Right atrium auricular region (tissue), 2 donors: ENCODE results near the gene MYH11. TPM values are rescaled to one million over a fixed set of nuclear protein-coding genes. Genes with fewer than 3 reads are reported as not detected.
"Not testable (repeated sequence)": the region's sequence is repeated elsewhere in the genome, so short reads cannot be mapped to it uniquely, and the experiment has no call there.

ENCODE experiments used
- DNase-seq: peaks from one replicate; pipeline ENCODE4 v3.0.0-alpha.2; 2019; ENCODE audit warnings: low spot score
- H3K27ac ChIP-seq, 2 donors: fragments of 200-600 bp; sonication (generic); 1 replicate in 1 of 2; 2 replicates in 1 of 2; pipeline ENCODE4 v1.5.1; 2016 to 2019
- H3K27me3 ChIP-seq, 2 donors: fragments of 200-600 bp; sonication (generic); one replicate each; pipeline versions ENCODE4 v1.5.1 to v1.6.0; 2017 to 2019
- H3K36me3 ChIP-seq: fragments of 200-600 bp; sonication (generic); one replicate; pipeline ENCODE4 v1.5.1; 2016
- H3K4me1 ChIP-seq, 2 donors: fragments of 200-600 bp; sonication (generic); one replicate each; pipeline versions ENCODE4 v1.5.1 to v1.6.0; 2017 to 2019
- H3K4me3 ChIP-seq, 2 donors: fragments of 200-600 bp; sonication (generic); 1 replicate in 1 of 2; 2 replicates in 1 of 2; pipeline ENCODE4 v1.5.1; 2017 to 2019; ENCODE audit warnings: mild to moderate bottlenecking in 1 of 2, moderate library complexity in 1 of 2
- H3K9me3 ChIP-seq, 2 donors: fragments of 200-600 bp; sonication (generic); one replicate each; pipeline ENCODE4 v1.5.1; 2019
- CTCF ChIP-seq, 2 donors: fragments of 200-600 bp; sonication (generic); IDR thresholded peaks; one replicate each; pipeline ENCODE4 v1.5.1; 2019; ENCODE audit warnings: antibody characterized with exemption in 2 of 2
- total RNA-seq, 2 donors: library from RNA; depleted of rRNA; stranded (reverse); fragments of >200 nt; gene quantifications; one replicate each; pipeline ENCODE4 v1.1.0, GENCODE V29; 2016

The MYH11 gene
- total RNA-seq, 2 donors from 2014 or later, result 60.8 to 89.0 TPM

- Histone ChIP-seq H3K9me3 (no peaks in the 10 kb centered on the region), H3K27ac (no peak overlapping the region), H3K4me1 (no peaks in the 10 kb centered on the region), H3K36me3 (peaks cover 31% of the 10 kb centered on the region), H3K4me3 (no peak overlapping the region), H3K27me3 (no peaks in the 10 kb centered on the region)
- peak; percentile 66 for DNase-seq
- peak in 1 of 2 donors; percentile 32 for TF ChIP-seq CTCF (IDR thresholded peaks at IDR 0.05)
Observed at GRCh38 chr16:15682105-15682570, 174.7 kb downstream of the MYH11 start.

GRCh38 chr16:15677447-15677846 is 179.4 kb downstream of the MYH11 start:
- TF ChIP-seq CTCF (IDR thresholded peaks at IDR 0.05), result no peak
- Histone ChIP-seq H3K36me3 (peaks cover 23% of the 10 kb centered on the region), H3K27me3 (no peaks in the 10 kb centered on the region), H3K27ac (no peak overlapping the region), H3K4me3 (no peak overlapping the region), H3K9me3 (no peaks in the 10 kb centered on the region), H3K4me1 (peaks cover 0 to 13% of the 10 kb centered on the region in 2 donors)
- no peak for DNase-seq

- H3K4me1 ChIP-seq, result peaks cover 0 to 23% of the 10 kb centered on the region in 2 donors
- DNase-seq, result no peak
- peaks cover 23% of the 10 kb centered on the region for H3K36me3 ChIP-seq
- no peak overlapping the region for H3K4me3 ChIP-seq
- no peaks in the 10 kb centered on the region for H3K9me3 ChIP-seq
- no peak overlapping the region for H3K27ac ChIP-seq
- TF ChIP-seq CTCF (IDR thresholded peaks at IDR 0.05), result no peak
- H3K27me3 ChIP-seq, result no peaks in the 10 kb centered on the region
Observed at GRCh38 chr16:15676506-15676905, 180.3 kb downstream of the MYH11 start.

DNA sequence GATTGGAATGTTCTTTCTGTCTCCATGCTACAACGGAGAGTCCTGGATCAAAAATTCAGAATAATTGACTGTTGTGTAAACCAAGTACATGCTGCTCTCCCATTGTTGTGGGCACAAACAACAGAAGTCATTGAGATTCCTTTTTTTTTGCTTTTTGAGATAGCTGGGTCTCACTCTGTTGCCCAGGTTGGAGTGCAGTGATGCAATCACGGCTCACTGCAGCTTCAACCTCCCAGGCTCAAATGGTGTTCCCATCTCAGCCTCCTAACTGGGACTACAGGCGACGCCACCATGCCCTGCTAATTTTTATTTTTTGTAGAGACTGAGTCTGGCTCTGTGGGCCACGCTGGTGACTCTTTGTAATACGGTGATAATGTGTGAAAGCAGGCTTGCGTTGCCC is 182.3 kb downstream of the MYH11 start:
- Histone ChIP-seq H3K9me3 (no peaks in the 10 kb centered on the region), H3K36me3 (peaks cover 17% of the 10 kb centered on the region), H3K4me3 (no peak overlapping the region), H3K27me3 (no peaks in the 10 kb centered on the region), H3K27ac (peak overlapping the region in 1 of 2 donors; percentile 20), H3K4me1 (peaks cover 0 to 24% of the 10 kb centered on the region in 2 donors)
- no peak for DNase-seq
- TF ChIP-seq CTCF (IDR thresholded peaks at IDR 0.05), result no peak

DNA sequence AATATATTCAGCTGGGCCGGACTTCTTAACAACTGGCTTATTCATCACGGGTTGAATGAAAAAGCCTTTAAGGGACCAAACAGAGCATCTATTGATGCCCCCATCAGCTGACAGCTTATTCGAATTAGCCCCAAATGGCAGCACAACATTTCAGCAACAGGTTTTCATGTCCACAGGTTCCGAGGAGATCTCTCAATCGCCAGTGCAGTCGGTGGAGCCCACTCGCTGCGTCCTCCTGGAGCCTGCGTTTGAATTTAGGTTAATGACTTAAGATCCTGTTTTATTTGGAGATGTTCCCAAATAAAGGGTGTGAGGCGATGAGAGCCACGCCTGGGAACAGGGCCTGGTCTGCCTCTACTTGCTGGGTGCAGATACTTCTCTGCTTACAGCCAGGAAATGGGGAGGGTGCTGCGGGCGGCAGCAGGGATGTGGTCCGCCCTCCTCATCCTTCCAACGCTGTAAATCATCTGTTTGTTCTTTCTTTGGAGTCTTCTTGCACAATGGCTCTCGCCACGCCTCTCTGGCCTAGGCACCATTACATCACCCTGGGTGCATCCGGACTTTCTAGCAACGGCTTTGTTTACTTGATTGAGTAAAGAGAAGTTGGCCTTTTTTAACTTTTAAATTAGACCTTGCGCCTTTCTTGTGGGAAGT is 184.2 kb downstream of the MYH11 start:
- Histone ChIP-seq H3K36me3 (peaks cover 18% of the 10 kb centered on the region), H3K27ac (peak overlapping the region; percentile 86 to 87), H3K9me3 (no peaks in the 10 kb centered on the region), H3K4me3 (peak overlapping the region in 1 of 2 donors; percentile 24), H3K4me1 (peaks cover 0 to 24% of the 10 kb centered on the region in 2 donors), H3K27me3 (no peaks in the 10 kb centered on the region)
- TF ChIP-seq CTCF (IDR thresholded peaks at IDR 0.05), result no peak
- peak; percentile 98 for DNase-seq

GRCh38 chr16:15672127-15672513 is 184.7 kb downstream of the MYH11 start:
- H3K4me3 ChIP-seq, result peak overlapping the region in 1 of 2 donors; percentile 10
- not testable (repeated sequence) for DNase-seq, H3K9me3 ChIP-seq, H3K27me3 ChIP-seq
- H3K4me1 ChIP-seq, result peaks cover 0 to 24% of the 10 kb centered on the region in 2 donors
- H3K27ac ChIP-seq, result peak overlapping the region; percentile 86 to 87
- peaks cover 23% of the 10 kb centered on the region for H3K36me3 ChIP-seq
